HCT116 (cell line): ENCODE data around the gene OR5H2. TPM values are rescaled to one million over a fixed set of nuclear protein-coding genes. Genes with fewer than 3 reads are reported as not detected.

ENCODE experiments used
- ATAC-seq: fragments of 200-7000 bp; cut with Tn5 transposase; 2 replicates; pipeline ENCODE4 v1.9.1; 2020; ENCODE audit warnings: mild to moderate bottlenecking, moderate library complexity
- BruUV-seq: library from RNA; stranded (reverse); fragments of 400-500 nt; replicated peaks from 2 replicates; lab custom pipeline; 2021; lab: Mats Ljungman, UMichigan
- CTCF ChIA-PET: fragments of 300-600 bp; sonication (Branson Sonifier 250); formaldehyde crosslinking; loops from one replicate; lab custom pipeline; 2021; ENCODE audit warnings: antibody characterized with exemption; lab: Charles Lee
- POLR2A ChIA-PET: fragments of 300-600, 350-600 bp; sonication (Branson Sonifier 250); formaldehyde crosslinking; loops from one replicate; lab custom pipeline; 2021; ENCODE audit warnings: antibody characterized with exemption; lab: Charles Lee
- RAD21 ChIA-PET, 2 experiments: fragments of 300-600 bp; sonication (Branson Sonifier 250); formaldehyde crosslinking; loops; one replicate each; lab custom pipeline; 2023; ENCODE audit warnings: low total read pairs in 2 of 2; ENCODE audit not compliant: uncharacterized antibody in 2 of 2, unreplicated experiment in 2 of 2, low non-redundant PET in 1 of 2; lab: Charles Lee
- DNase-seq: peaks from one replicate; pipeline ENCODE4 v3.0.0-alpha.2; 2010; ENCODE audit warnings: low read depth, low spot score
- H2AFZ ChIP-seq: fragments of 200-600 bp; shearing (Covaris generic), sonication (generic); 2 replicates; pipeline ENCODE4 v1.6.1; 2017; ENCODE audit warnings: low read depth, mixed run types, mixed read lengths, antibody characterized with exemption, low read length; ENCODE audit not compliant: poor library complexity, severe bottlenecking
- H3K27ac ChIP-seq: 2 replicates; pipeline ENCODE4 v1.5.1; 2012; ENCODE audit warnings: low read depth, low read length
- H3K27me3 ChIP-seq: fragments of 200-600 bp; sonication (generic); 2 replicates; pipeline ENCODE4 v1.6.1; 2016; ENCODE audit warnings: mixed run types, low read length, mixed read lengths; ENCODE audit not compliant: insufficient read depth
- H3K36me3 ChIP-seq, 2 experiments: fragments of 200-500 bp in 1 of 2; fragments of 200-600 bp in 1 of 2; sonication (Bioruptor generic) in 1 of 2; sonication (generic) in 1 of 2; 2 replicates each; pipeline versions ENCODE4 v1.5.1 to v1.6.1; 2014 to 2016; ENCODE audit warnings: low read length in 2 of 2, inconsistent platforms in 1 of 2, mixed read lengths in 1 of 2, mixed run types in 1 of 2; ENCODE audit not compliant: insufficient read depth in 2 of 2, control insufficient read depth in 1 of 2
- H3K4me1 ChIP-seq, 2 experiments: fragments of 200-600 bp in 1 of 2; sonication (generic) in 1 of 2; 2 replicates each; pipeline versions ENCODE4 v1.5.1 to v1.6.1; 2012 to 2017; ENCODE audit warnings: low read length in 2 of 2, inconsistent platforms in 1 of 2, mild to moderate bottlenecking in 1 of 2, mixed read lengths in 1 of 2, mixed run types in 1 of 2, moderate library complexity in 1 of 2; ENCODE audit not compliant: insufficient read depth in 2 of 2, control insufficient read depth in 1 of 2
- H3K4me2 ChIP-seq: fragments of 200-600 bp; sonication (generic); 2 replicates; pipeline ENCODE4 v1.6.1; 2017; ENCODE audit warnings: mixed run types, low read length, mixed read lengths
- H3K4me3 ChIP-seq, 2 experiments: fragments of 200-600 bp in 1 of 2; sonication (generic) in 1 of 2; replicated peaks in 1 of 2; 2 replicates each; pipeline ENCODE4 v1.5.1; 2011 to 2016; ENCODE audit warnings: low read length in 2 of 2, control low read depth in 1 of 2, low read depth in 1 of 2, mild to moderate bottlenecking in 1 of 2, mixed read lengths in 1 of 2, mixed run types in 1 of 2
- H3K79me2 ChIP-seq: fragments of 200-600 bp; sonication (generic); 2 replicates; pipeline ENCODE4 v1.6.1; 2017; ENCODE audit warnings: mild to moderate bottlenecking, mixed run types, low read length, moderate library complexity, mixed read lengths; ENCODE audit not compliant: insufficient read depth
- H3K9ac ChIP-seq: fragments of 200-600 bp; sonication (generic); 2 replicates; pipeline ENCODE4 v1.6.1; 2016; ENCODE audit warnings: low read length, mixed read lengths
- H3K9me2 ChIP-seq: fragments of 200-600 bp; sonication (generic), shearing (Covaris generic); 2 replicates; pipeline ENCODE4 v1.6.1; 2017; ENCODE audit warnings: mixed run types, mild to moderate bottlenecking, moderate library complexity; ENCODE audit not compliant: insufficient read depth
- H3K9me3 ChIP-seq, 2 experiments: fragments of 200-500 bp in 1 of 2; fragments of 200-600 bp in 1 of 2; sonication (Bioruptor generic) in 1 of 2; sonication (generic) in 1 of 2; 2 replicates each; pipeline ENCODE4 v1.6.1; 2014 to 2017; ENCODE audit warnings: low read length in 2 of 2, mixed read lengths in 2 of 2, inconsistent platforms in 1 of 2, low read depth in 1 of 2, mild to moderate bottlenecking in 1 of 2, mixed run types in 1 of 2, moderate library complexity in 1 of 2; ENCODE audit not compliant: control insufficient read depth in 1 of 2, insufficient read depth in 1 of 2
- H4K20me1 ChIP-seq: fragments of 200-600 bp; sonication (generic), shearing (Covaris generic); 2 replicates; pipeline ENCODE4 v1.6.1; 2017; ENCODE audit warnings: mixed run types, mild to moderate bottlenecking, moderate library complexity; ENCODE audit not compliant: insufficient read depth
- POLR2A ChIP-seq: IDR thresholded peaks from 2 replicates; pipeline ENCODE4 v1.7.0; 2011; ENCODE audit warnings: borderline replicate concordance; ENCODE audit not compliant: insufficient read depth, insufficient read length; ENCODE audit errors: extremely low read depth
- SIN3A ChIP-seq: IDR thresholded peaks from 2 replicates; pipeline ENCODE4 v1.6.1; 2012; ENCODE audit warnings: low read depth
- SP1 ChIP-seq: IDR thresholded peaks from 2 replicates; pipeline ENCODE4 v1.6.1; 2012; ENCODE audit warnings: low read depth
- TCF7L2 ChIP-seq: IDR thresholded peaks from 2 replicates; pipeline ENCODE4 v1.7.0; 2011; ENCODE audit warnings: borderline replicate concordance, inconsistent platforms; ENCODE audit not compliant: insufficient read depth, insufficient read length; ENCODE audit errors: extremely low read depth
- YY1 ChIP-seq: IDR thresholded peaks from 2 replicates; pipeline ENCODE4 v1.6.1; 2011; ENCODE audit warnings: low read length, low read depth, moderate library complexity, mild to moderate bottlenecking; ENCODE audit not compliant: insufficient replicate concordance; ENCODE audit errors: extremely low read depth
- intact Hi-C: fragments of 100-400 bp; cut with micrococcal nuclease; formaldehyde crosslinking; loops from 2 replicates; pipeline ENCODE4 v1.10.0; 2022
- total RNA-seq: library from RNA; stranded (reverse); gene quantifications from one replicate; pipeline ENCODE4 v1.2.1, GENCODE V29; 2021; ENCODE audit not compliant: unreplicated experiment
- TF ChIP-seq, protein P1 (sequence below): IDR thresholded peaks from 2 replicates; pipeline ENCODE4 v1.6.1; 2011; ENCODE audit warnings: mild to moderate bottlenecking, low read length, moderate library complexity; ENCODE audit not compliant: insufficient replicate concordance; ENCODE audit errors: extremely low read depth
- TF ChIP-seq, protein P2 (sequence below), 3 experiments: fragments of 200-600 bp in 1 of 3; sonication (generic) in 1 of 3; IDR thresholded peaks in 2 of 3; conservative IDR thresholded peaks in 1 of 3; 2 replicates each; pipeline ENCODE4 v1.5.1; 2012 to 2017; ENCODE audit warnings: low read depth in 2 of 3, low read length in 2 of 3, antibody characterized with exemption in 1 of 3, borderline replicate concordance in 1 of 3, control low read depth in 1 of 3, mild to moderate bottlenecking in 1 of 3, mixed read lengths in 1 of 3, mixed run types in 1 of 3, moderate library complexity in 1 of 3; ENCODE audit not compliant: insufficient read depth in 1 of 3

The OR5H2 gene
- total RNA-seq, 1 experiment from 2014 or later = not detected

DNA sequence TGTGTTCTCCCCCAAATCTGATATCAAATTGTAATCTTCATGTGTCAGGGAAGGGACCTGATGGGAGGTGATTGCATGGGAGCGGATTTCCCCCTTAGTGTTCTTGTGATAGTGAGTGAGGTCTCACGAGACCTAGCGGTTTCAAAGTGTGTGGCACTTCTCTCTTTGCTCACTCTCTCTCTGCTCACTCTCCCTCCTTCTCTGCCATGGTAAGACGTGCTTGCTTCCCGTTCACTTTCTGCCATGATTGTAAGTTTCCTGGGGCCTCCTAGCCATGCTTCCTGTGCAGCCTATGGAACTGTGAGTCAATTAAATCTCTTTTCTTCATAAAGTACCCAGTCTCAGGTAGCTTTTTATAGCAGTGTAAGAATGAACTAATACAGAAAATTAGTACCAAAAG lies 48.8 kb upstream of the OR5H2 start (continued):
- TF ChIP-seq YY1 (no peak), TCF7L2 (no peak), POLR2A (no peak)
- TF ChIP-seq, protein P1, sequence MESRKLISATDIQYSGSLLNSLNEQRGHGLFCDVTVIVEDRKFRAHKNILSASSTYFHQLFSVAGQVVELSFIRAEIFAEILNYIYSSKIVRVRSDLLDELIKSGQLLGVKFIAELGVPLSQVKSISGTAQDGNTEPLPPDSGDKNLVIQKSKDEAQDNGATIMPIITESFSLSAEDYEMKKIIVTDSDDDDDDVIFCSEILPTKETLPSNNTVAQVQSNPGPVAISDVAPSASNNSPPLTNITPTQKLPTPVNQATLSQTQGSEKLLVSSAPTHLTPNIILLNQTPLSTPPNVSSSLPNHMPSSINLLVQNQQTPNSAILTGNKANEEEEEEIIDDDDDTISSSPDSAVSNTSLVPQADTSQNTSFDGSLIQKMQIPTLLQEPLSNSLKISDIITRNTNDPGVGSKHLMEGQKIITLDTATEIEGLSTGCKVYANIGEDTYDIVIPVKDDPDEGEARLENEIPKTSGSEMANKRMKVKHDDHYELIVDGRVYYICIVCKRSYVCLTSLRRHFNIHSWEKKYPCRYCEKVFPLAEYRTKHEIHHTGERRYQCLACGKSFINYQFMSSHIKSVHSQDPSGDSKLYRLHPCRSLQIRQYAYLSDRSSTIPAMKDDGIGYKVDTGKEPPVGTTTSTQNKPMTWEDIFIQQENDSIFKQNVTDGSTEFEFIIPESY = no peak

DNA sequence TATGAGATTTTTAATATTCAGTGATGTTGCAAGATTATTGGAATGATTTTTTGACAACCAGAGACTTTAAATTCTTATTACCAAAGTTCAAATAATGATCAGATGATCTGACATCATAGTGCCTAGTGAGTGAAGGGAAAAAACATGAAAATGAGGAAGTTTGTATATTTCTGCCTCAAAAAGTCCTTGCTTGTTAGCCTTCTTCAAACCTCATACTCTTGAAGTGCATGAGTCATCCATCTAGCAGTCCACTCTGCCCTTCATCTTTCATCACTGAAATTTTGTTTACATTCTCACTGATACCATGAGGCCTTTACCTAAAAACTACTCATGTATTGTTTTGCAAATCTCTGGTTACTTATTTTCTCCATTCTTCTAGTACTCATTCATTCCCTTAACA lies 42.2 kb upstream of the OR5H2 start:
- no peak overlapping the region for H3K4me3 ChIP-seq
- no peaks in the 10 kb centered on the region for H3K79me2 ChIP-seq
- ATAC-seq (no peak), DNase-seq (no peak)
- H3K4me2 ChIP-seq = no peak overlapping the region
- no peak overlapping the region for H3K27ac ChIP-seq
- RAD21 ChIA-PET = no interaction called here
- no peak overlapping the region for H3K9ac ChIP-seq
- H4K20me1 ChIP-seq = no peaks in the 10 kb centered on the region
- peaks cover 3% of the 10 kb centered on the region; the same call in 1 of the 2 replicates for H3K27me3 ChIP-seq
- no peaks in the 10 kb centered on the region for H3K9me3 ChIP-seq
- no peaks in the 10 kb centered on the region for H3K9me2 ChIP-seq
- CTCF ChIA-PET = no interaction called here
- H3K36me3 ChIP-seq = no peaks in the 10 kb centered on the region
- POLR2A ChIA-PET = no interaction called here
- no TSS peak for BruUV-seq
- H2AFZ ChIP-seq = no peak overlapping the region
- intact Hi-C loops = no loop called here
- TF ChIP-seq, protein P1 = no peak
- TF ChIP-seq, protein P2, sequence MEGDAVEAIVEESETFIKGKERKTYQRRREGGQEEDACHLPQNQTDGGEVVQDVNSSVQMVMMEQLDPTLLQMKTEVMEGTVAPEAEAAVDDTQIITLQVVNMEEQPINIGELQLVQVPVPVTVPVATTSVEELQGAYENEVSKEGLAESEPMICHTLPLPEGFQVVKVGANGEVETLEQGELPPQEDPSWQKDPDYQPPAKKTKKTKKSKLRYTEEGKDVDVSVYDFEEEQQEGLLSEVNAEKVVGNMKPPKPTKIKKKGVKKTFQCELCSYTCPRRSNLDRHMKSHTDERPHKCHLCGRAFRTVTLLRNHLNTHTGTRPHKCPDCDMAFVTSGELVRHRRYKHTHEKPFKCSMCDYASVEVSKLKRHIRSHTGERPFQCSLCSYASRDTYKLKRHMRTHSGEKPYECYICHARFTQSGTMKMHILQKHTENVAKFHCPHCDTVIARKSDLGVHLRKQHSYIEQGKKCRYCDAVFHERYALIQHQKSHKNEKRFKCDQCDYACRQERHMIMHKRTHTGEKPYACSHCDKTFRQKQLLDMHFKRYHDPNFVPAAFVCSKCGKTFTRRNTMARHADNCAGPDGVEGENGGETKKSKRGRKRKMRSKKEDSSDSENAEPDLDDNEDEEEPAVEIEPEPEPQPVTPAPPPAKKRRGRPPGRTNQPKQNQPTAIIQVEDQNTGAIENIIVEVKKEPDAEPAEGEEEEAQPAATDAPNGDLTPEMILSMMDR (IDR thresholded peaks at IDR 0.05 in 2 of 3, conservative IDR thresholded peaks at IDR 0.05 in 1 of 3; ENCODE audit: borderline replicate concordance in 1 of 3, insufficient read depth in 1 of 3, low read depth in 2 of 3, low read length in 2 of 3) = no peak
- no peak for TF ChIP-seq SP1
- TF ChIP-seq SIN3A = no peak
- TF ChIP-seq, all 23 proteins: peak for 0
- H3K4me1 ChIP-seq = no peaks in the 10 kb centered on the region
